UCSD-AML1 (cell line): ENCODE measurements around the gene MYO18B.

ENCODE experiments used
- DNase-seq: peaks from one replicate; lab custom pipeline; 2025; ENCODE audit not compliant: unreplicated experiment; lab: John Stamatoyannopoulos, UW

Gene MYO18B

DNA sequence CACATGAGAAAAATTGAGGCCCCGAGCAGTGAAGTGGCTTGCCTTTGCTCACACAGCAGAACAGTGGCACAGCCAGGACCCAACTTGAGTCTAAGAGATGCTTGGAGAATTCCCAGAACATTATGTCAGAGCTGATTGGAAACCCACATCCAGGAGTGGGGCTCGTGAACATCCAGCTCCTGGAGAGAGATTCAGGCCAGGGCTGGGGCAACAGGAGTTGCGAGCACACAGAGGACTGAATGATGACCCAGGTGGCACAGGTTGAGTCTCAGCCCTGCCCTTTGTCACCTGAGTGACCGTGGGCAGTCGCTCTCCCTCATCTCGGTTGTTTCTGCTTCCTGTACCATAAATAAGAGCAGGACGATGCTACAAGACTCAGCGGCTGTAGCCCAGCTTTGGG is 102.6 kb downstream of the MYO18B start:
- no peak for DNase-seq

- no peak for DNase-seq
Measured at GRCh38 chr22:25845985-25846745, 104.2 kb downstream of the MYO18B start.

GRCh38 chr22:25847451-25847850 is 105.5 kb downstream of the MYO18B start:
- no peak for DNase-seq

DNA sequence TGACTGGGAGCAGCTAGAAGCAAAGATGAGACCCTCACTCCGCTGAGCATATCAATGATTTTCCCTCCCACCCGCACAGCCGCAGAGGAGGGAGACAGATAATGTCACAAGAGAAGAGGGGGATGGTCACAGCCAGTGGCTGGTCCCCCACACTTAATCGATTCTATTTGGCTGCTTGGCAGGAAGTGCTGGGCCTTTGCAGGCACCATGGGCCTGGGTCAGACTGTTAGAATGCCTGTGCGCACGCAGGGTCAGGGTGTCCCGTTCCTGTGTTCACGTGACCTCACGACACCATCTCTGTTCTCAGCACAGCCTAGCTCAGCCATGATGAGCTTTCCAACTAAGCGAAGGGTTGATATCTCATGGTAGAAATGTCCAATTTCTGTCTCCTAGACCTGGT is 107.0 kb downstream of the MYO18B start:
- no peak for DNase-seq

- DNase-seq, result no peak
Measured at GRCh38 chr22:25849522-25849921, 107.5 kb downstream of the MYO18B start.

DNA sequence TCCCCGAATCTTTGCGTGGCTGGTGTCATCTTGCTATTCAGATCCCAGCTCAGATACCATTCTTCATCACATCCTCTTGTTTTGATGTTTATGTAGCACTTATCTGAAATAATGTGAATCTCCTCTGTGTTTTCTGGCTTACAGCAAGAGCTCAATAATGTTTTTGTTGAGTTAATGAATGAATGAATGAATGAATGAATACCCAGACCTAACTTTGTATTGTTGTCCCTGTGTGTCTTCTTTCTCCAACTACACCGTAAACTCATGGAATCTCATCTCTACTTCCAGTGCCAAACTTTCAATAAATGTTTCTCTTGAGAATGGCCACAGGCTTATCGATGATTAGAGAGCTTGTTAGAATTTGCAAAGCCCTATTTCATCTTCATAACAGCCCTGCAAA is 110.2 kb downstream of the MYO18B start:
- DNase-seq, result no peak

- DNase-seq, result no peak
Measured at GRCh38 chr22:25853078-25853477, 111.1 kb downstream of the MYO18B start.

DNA sequence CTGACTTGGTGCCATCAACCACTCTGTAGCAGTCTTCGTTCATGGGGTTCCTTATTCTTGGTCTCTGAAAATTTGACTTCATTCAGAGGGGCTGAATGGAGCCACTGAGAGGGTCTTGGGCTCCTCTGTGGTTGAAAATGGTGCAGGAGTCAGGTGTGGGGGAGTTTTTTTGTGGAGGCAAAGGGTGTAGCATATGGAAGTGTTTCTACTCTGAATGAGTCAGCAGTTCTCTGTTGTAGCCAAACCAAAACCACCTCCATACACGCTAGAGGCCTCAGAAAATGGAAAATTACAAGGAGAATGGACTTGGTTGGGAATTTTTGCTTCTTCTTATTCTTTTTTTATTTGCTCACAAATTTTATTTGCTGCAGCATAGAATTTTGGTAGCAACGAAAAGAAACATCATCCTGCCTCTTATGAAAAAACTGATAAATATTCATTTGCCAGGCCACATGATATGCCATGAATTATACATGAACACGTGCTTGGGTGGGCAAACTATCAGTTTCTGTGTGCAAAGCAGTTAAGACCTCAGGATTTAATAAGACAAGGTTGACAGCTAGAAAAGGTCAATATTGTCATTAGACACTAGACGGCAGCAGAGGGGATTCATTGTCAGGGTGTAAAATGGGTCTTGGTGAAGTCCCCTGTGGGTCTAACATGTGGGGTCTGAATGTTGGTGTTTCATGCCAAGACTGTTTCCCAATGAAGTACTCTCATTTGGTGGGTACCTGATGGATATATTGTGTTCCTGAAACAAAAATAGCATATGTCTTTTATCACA is 111.7 kb downstream of the MYO18B start:
- DNase-seq, result no peak

DNA sequence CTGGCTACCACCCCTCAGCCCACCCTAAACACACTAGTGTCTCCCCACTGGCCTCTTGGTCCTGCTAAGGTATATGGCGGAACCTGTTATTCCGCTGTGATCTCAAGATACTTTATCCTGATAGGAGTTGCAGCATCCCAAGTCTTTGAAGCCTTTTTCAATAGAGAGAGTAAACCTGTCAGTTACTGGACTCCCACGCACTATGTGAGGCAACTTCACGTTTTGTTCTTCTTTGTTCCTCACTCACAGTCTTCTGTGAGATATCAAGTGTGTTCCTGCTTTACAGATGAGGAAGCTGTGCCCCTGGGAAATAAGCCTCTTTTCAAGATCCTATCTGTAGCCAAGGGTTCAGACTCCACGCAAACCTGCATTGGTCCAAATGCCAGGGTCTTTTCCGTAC is 127.8 kb downstream of the MYO18B start:
- no peak for DNase-seq

GRCh38 chr22:25874327-25874726 is 132.3 kb downstream of the MYO18B start:
- no peak for DNase-seq

GRCh38 chr22:25875461-25875860 is 133.5 kb downstream of the MYO18B start:
- DNase-seq, result no peak

- no peak for DNase-seq
Measured at GRCh38 chr22:25876871-25877270, 134.9 kb downstream of the MYO18B start.

DNA sequence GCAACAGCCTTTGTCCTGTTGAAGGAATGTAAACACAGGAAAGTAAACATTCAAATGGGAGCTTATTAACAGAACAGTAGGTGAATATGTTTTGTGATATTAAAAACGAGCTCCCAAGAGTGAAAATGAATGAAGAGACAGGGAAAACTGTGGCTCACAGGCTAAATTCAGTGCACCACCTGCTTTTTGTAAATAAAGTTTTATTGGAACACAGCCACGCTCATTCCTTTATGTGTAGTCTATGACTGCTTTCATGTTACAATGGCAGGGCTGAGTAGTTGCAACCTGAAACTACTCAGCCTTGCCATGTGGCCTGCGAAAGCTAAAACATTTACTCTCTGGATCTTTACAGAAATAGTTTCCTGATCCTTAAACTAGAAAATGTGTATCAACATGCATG is 136.9 kb downstream of the MYO18B start:
- no peak for DNase-seq

DNA sequence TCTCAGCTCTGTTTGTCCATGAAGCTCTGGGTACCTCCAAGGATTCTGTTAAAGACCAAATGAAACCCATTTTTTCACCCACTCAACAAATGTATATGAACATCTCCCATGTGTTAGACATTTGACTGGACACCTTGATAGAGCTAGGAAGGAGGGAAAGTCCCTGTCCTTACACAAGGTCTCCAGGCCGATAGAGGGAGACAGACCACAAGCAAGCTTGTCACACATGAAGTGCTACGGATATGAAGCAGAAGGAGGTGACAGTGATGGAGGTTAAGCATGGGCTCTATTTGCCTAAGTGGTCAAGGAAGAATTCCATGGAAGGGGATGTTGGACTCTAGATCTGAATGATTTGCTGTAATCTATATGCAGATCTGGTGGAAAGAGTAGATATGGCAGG is 138.5 kb downstream of the MYO18B start:
- DNase-seq, result no peak

GRCh38 chr22:25881210-25881755 is 139.3 kb downstream of the MYO18B start:
- no peak for DNase-seq

- DNase-seq, result no peak
Measured at GRCh38 chr22:25882360-25882759, 140.4 kb downstream of the MYO18B start.

DNA sequence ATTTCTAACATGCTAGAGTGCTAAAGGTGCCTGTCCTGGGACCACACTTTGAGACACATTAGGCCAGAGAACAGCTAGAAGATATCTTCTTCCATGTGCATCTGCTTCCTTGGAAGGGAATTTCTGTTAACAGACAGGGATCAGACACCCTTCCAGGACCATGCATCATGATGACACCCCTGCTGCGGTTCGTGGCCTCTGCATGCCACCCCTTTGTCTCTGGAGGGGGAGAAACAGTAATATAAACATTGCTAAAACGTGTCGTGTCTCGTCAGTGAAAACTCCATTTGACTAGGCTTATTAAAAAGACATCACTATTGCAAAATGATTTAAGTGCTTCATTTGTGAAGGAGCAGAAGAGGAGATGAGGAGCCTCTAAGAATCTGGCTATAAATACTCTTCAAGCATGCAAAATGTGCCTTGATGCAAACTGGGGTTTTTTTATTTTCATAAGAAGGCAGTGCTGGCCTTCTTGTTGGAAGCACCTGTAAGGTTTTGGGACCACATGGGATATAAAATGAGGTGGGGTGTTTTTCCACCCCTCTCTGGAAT is 141.6 kb downstream of the MYO18B start:
- no peak for DNase-seq

DNA sequence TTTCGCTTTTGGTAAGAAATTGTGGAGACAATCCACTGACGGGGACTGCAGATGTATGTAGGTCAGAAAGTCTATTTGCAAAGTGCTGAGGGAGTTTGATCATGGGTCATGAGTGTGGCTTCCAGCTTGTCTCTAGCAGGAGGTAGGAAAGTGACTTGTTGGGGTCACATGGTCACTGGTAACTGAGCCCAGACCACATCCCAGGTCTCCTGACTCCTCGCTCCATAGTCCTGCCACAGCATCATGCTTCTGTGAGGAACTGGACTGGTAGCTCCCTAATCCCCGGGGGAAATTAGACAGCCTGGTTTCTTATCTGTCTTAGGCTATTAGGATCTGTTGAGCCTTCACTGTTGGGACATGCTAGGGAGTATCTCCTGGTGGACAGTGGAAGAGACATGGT is 142.1 kb downstream of the MYO18B start:
- no peak for DNase-seq

DNA sequence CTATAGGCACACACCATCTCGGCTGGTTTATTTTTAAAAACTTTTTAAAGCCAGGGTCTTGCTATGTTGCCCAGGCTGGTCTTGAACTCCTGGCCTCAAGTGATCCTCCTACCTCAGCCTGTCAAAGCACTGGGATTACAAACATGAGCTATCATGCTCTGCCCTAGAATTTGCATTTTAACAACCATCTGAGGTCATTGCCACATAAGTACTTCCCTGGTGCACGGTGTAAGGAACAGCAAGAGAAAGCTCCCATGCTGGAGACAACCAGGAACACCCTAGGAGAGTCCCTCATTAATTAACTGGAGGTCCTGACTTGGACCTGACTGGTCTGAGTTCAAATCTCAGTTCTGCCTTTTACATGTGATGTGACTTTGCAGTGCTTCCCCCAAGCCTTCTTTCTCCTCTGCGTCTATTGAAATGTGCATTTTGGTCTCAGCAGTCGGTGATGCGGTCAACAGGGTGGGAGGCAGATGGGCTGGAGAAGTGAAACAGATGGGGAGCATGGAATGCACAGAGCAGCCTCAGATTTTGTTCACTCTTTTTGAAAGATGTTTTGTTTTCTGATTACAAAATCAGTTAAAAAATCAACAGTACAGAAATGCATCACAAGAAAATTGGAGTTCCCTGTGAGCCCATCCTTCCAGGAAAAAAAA is 146.5 kb downstream of the MYO18B start:
- DNase-seq, result no peak

DNA sequence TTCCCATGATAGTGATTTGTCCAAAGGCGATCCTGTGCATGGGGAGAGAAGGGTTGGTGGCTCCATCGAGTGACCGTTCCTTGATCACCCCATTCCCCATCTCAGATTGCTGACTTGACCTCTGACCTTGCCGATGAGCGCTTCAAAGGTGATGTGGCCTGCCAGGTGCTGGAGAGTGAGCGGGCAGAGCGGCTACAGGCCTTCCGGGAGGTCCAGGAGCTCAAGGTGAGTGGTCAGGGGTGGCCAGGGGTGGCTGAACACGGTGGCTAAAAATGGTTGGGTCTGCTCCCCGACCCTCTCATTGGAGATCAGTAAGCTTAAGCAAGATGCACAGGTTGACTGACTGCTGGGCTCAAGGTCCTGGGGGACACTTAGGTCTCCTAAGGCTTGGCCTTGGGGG is 148.7 kb downstream of the MYO18B start:
- no peak for DNase-seq

DNA sequence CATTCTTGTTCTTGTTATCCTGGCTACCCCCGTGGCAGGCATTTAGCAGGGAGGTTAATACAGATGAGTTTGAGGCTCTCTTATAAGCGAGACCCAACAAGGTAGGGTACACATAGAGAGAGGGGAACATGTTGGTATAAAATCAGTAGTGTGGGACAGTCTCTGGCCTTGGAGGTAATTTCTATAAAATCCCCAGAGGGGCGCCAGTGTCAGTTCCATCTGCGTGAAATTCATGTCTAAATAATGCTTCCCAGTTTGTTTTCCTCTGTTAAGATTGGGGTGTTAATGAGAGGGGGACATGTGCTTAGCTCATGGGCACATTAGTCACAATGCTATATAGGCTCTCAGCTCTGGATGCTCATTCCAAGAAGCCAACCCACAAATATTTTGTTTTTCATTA is 150.7 kb downstream of the MYO18B start:
- DNase-seq, result no peak
